SK-N-SH treated with all-trans-retinoic acid at 6 μM for 48 hours (cell line): ENCODE results near the gene DNAAF2.

ENCODE experiments used
- OSR1 ChIP-seq: fragments of 250-450 bp; sonication (Bioruptor Pico); IDR thresholded peaks from 2 replicates; pipeline ENCODE4 v1.8.0; 2022; ENCODE audit warnings: moderate library complexity, mild to moderate bottlenecking, inconsistent platforms
- RARB ChIP-seq: fragments of 250-450 bp; sonication (Bioruptor Pico); IDR thresholded peaks from 2 replicates; pipeline ENCODE4 v1.8.0; 2021; ENCODE audit warnings: mild to moderate bottlenecking, moderate library complexity
- ZNF8 ChIP-seq: fragments of 450-650 bp; formaldehyde crosslinking; IDR thresholded peaks from 2 replicates; pipeline ENCODE4 v1.5.0; 2020; ENCODE audit warnings: mild to moderate bottlenecking, moderate library complexity

DNA sequence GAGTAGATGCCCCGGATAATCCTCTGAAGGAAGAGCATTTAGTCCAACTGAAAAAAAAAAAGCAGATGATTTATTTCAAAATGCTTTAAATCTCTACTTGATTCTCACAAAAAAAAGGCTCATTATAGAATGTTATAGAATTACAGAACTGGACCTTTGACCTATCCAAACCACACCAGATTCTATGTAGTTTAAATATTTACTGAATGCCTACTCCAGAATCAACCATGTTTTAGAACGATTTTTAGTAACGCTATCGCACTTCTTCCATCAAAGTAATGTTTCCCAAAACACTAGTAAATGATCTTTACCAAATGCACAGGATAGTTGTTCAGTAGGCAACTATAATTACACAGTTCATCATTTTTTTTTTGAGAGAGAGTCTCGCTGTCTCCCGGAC lies 51.4 kb downstream of the DNAAF2 start:
- TF ChIP-seq OSR1 (CRISPR knock-in tag) (no peak), ZNF8 (CRISPR knock-in tag) (no peak), RARB (CRISPR knock-in tag) (no peak)
